ENCODE measurements around the gene RIMKLB. TPM values are rescaled to one million over a fixed set of nuclear protein-coding genes. Genes with fewer than 3 reads are reported as not detected.

Gene RIMKLB
- total RNA-seq, 2 experiments from 2014 or later, result 4.6 to 4.9 TPM

- Mint-ChIP-seq H3K9me3 (no peaks in the 10 kb centered on the region), H3K27me3 (peaks cover 2% of the 10 kb centered on the region), H3K4me3 (no peak overlapping the region), H3K27ac (no peak overlapping the region), H3K36me3 (no peaks in the 10 kb centered on the region), H3K4me1 (ENCODE audit: low read depth) (peaks cover 3% of the 10 kb centered on the region)
- intact Hi-C loops (cut with micrococcal nuclease), result no loop called here
- ChIA-PET POLR2A (no interaction called here), CTCF (no interaction called here)
- no peak for DNase-seq
Measured at GRCh38 chr12:8672381-8672780, 25.4 kb upstream of the RIMKLB start.

- no peaks in the 10 kb centered on the region for H3K36me3 Mint-ChIP-seq
- H3K27ac Mint-ChIP-seq, result no peak overlapping the region
- CTCF ChIA-PET, result interaction anchor here (0.6 to 3.9 kb wide), 4 partner anchors 151 to 373 kb away, joined by 3 to 23 read pairs (median 16); no protein-coding TSS in a partner anchor
- H3K4me1 Mint-ChIP-seq (ENCODE audit: low read depth), result peaks cover 3% of the 10 kb centered on the region
- H3K4me3 Mint-ChIP-seq, result no peak overlapping the region
- POLR2A ChIA-PET, result no interaction called here
- intact Hi-C loops (cut with micrococcal nuclease), result no loop called here
- peaks cover 2% of the 10 kb centered on the region for H3K27me3 Mint-ChIP-seq
- no peak for DNase-seq
- H3K9me3 Mint-ChIP-seq, result no peaks in the 10 kb centered on the region
Measured at GRCh38 chr12:8675591-8676036, 22.2 kb upstream of the RIMKLB start.

- H3K9me3 Mint-ChIP-seq, result no peaks in the 10 kb centered on the region
- no peak overlapping the region for H3K4me3 Mint-ChIP-seq
- no peaks in the 10 kb centered on the region for H3K36me3 Mint-ChIP-seq
- intact Hi-C loops (cut with micrococcal nuclease), result no loop called here
- H3K27me3 Mint-ChIP-seq, result peaks cover 2% of the 10 kb centered on the region
- CTCF ChIA-PET, result interaction anchor here (1.1 to 3.9 kb wide), 5 partner anchors 19 to 372 kb away, joined by 5 to 23 read pairs (median 15); no protein-coding TSS in a partner anchor
- POLR2A ChIA-PET, result no interaction called here
- no peak overlapping the region for H3K27ac Mint-ChIP-seq
- peaks cover 3% of the 10 kb centered on the region for H3K4me1 Mint-ChIP-seq (ENCODE audit: low read depth)
- DNase-seq, result no peak
Measured at GRCh38 chr12:8676651-8677050, 21.1 kb upstream of the RIMKLB start.

GRCh38 chr12:8677362-8677761 is 20.4 kb upstream of the RIMKLB start:
- no peak overlapping the region for H3K27ac Mint-ChIP-seq
- no peaks in the 10 kb centered on the region for H3K9me3 Mint-ChIP-seq
- H3K4me1 Mint-ChIP-seq (ENCODE audit: low read depth), result peaks cover 5% of the 10 kb centered on the region
- peaks cover 5% of the 10 kb centered on the region for H3K27me3 Mint-ChIP-seq
- ChIA-PET CTCF (interaction anchor here (1.1 to 3.9 kb wide), 5 partner anchors 133 to 372 kb away, joined by 5 to 23 read pairs (median 15); no protein-coding TSS in a partner anchor), POLR2A (no interaction called here)
- DNase-seq, result no peak
- intact Hi-C loops (cut with micrococcal nuclease), result no loop called here
- no peaks in the 10 kb centered on the region for H3K36me3 Mint-ChIP-seq
- H3K4me3 Mint-ChIP-seq, result no peak overlapping the region

- Mint-ChIP-seq H3K4me3 (no peak overlapping the region), H3K36me3 (no peaks in the 10 kb centered on the region), H3K27me3 (peaks cover 5% of the 10 kb centered on the region), H3K27ac (no peak overlapping the region), H3K4me1 (ENCODE audit: low read depth) (peaks cover 5% of the 10 kb centered on the region), H3K9me3 (no peaks in the 10 kb centered on the region)
- ChIA-PET CTCF (interaction anchor here (0.6 to 3.9 kb wide), 6 partner anchors 21 to 370 kb away, joined by 3 to 23 read pairs (median 6); no protein-coding TSS in a partner anchor), POLR2A (no interaction called here)
- intact Hi-C loops (cut with micrococcal nuclease), result no loop called here
- DNase-seq, result no peak
Measured at GRCh38 chr12:8678661-8679111, 19.1 kb upstream of the RIMKLB start.

- ChIA-PET POLR2A (no interaction called here), CTCF (interaction anchor here (1.4 to 6.6 kb wide), 4 partner anchors 23 to 369 kb away, joined by 7 to 68 read pairs (median 32); no protein-coding TSS in a partner anchor)
- Mint-ChIP-seq H3K36me3 (no peaks in the 10 kb centered on the region), H3K4me1 (ENCODE audit: low read depth) (peaks cover 5% of the 10 kb centered on the region), H3K9me3 (no peaks in the 10 kb centered on the region), H3K27me3 (peaks cover 5% of the 10 kb centered on the region), H3K27ac (no peak overlapping the region), H3K4me3 (no peak overlapping the region)
- no peak for DNase-seq
- intact Hi-C loops (cut with micrococcal nuclease), result loop anchor here (5.0 kb wide), 1 partner anchor 267 kb away; the partner anchor contains the start of gene M6PR
Measured at GRCh38 chr12:8680533-8680932, 17.3 kb upstream of the RIMKLB start.

- CTCF ChIA-PET, result interaction anchor here (0.7 to 6.6 kb wide), 14 partner anchors 12 to 369 kb away, joined by 3 to 68 read pairs (median 4); no protein-coding TSS in a partner anchor
- no peaks in the 10 kb centered on the region for H3K36me3 Mint-ChIP-seq
- DNase-seq, result no peak
- no peak overlapping the region for H3K4me3 Mint-ChIP-seq
- POLR2A ChIA-PET, result no interaction called here
- H3K27me3 Mint-ChIP-seq, result peaks cover 5% of the 10 kb centered on the region
- H3K9me3 Mint-ChIP-seq, result no peaks in the 10 kb centered on the region
- H3K27ac Mint-ChIP-seq, result no peak overlapping the region
- intact Hi-C loops (cut with micrococcal nuclease), result loop anchor here (5.0 kb wide), 1 partner anchor 266 kb away; the partner anchor contains the start of gene M6PR
- H3K4me1 Mint-ChIP-seq (ENCODE audit: low read depth), result peaks cover 2% of the 10 kb centered on the region
Measured at GRCh38 chr12:8681129-8681884, 16.5 kb upstream of the RIMKLB start.

- intact Hi-C loops (cut with micrococcal nuclease), result no loop called here
- Mint-ChIP-seq H3K4me1 (ENCODE audit: low read depth) (peaks cover 2% of the 10 kb centered on the region), H3K4me3 (no peak overlapping the region), H3K27ac (no peak overlapping the region), H3K27me3 (peaks cover 3% of the 10 kb centered on the region), H3K36me3 (no peaks in the 10 kb centered on the region), H3K9me3 (no peaks in the 10 kb centered on the region)
- CTCF ChIA-PET, result interaction anchor here (1.1 to 6.6 kb wide), 4 partner anchors 175 to 365 kb away, joined by 3 to 68 read pairs (median 17); partner anchors contain the start of gene M6PR
- DNase-seq, result no peak
- POLR2A ChIA-PET, result no interaction called here
Measured at GRCh38 chr12:8685051-8685450, 12.7 kb upstream of the RIMKLB start.

GRCh38 chr12:8687846-8688601 is 9.8 kb upstream of the RIMKLB start:
- CTCF ChIA-PET, result interaction anchor here (0.5 to 2.7 kb wide), 6 partner anchors 31 to 929 kb away, joined by 3 to 16 read pairs (median 5); no protein-coding TSS in a partner anchor
- H3K4me3 Mint-ChIP-seq, result no peak overlapping the region
- H3K9me3 Mint-ChIP-seq, result no peaks in the 10 kb centered on the region
- H3K27me3 Mint-ChIP-seq, result no peaks in the 10 kb centered on the region
- POLR2A ChIA-PET, result no interaction called here
- no peak for DNase-seq
- H3K36me3 Mint-ChIP-seq, result no peaks in the 10 kb centered on the region
- intact Hi-C loops (cut with micrococcal nuclease), result no loop called here
- H3K27ac Mint-ChIP-seq, result no peak overlapping the region
- H3K4me1 Mint-ChIP-seq (ENCODE audit: low read depth), result no peaks in the 10 kb centered on the region

- no peaks in the 10 kb centered on the region for H3K9me3 Mint-ChIP-seq
- no peaks in the 10 kb centered on the region for H3K27me3 Mint-ChIP-seq
- POLR2A ChIA-PET, result no interaction called here
- H3K4me1 Mint-ChIP-seq (ENCODE audit: low read depth), result no peaks in the 10 kb centered on the region
- intact Hi-C loops (cut with micrococcal nuclease), result no loop called here
- no peak overlapping the region for H3K27ac Mint-ChIP-seq
- no peak overlapping the region for H3K4me3 Mint-ChIP-seq
- CTCF ChIA-PET, result no interaction called here
- H3K36me3 Mint-ChIP-seq, result no peaks in the 10 kb centered on the region
- DNase-seq, result no peak
Measured at GRCh38 chr12:8689681-8690080, 8.1 kb upstream of the RIMKLB start.

GRCh38 chr12:8692573-8692972 is 5.2 kb upstream of the RIMKLB start:
- intact Hi-C loops (cut with micrococcal nuclease), result no loop called here
- no peaks in the 10 kb centered on the region for H3K36me3 Mint-ChIP-seq
- H3K27me3 Mint-ChIP-seq, result no peaks in the 10 kb centered on the region
- no peak overlapping the region for H3K4me3 Mint-ChIP-seq
- H3K4me1 Mint-ChIP-seq (ENCODE audit: low read depth), result peaks cover 3% of the 10 kb centered on the region
- DNase-seq, result no peak
- POLR2A ChIA-PET, result no interaction called here
- no peak overlapping the region for H3K27ac Mint-ChIP-seq
- CTCF ChIA-PET, result interaction anchor here (1.6 kb wide), 1 partner anchor 168 kb away, joined by 5 read pairs; no protein-coding TSS in a partner anchor
- H3K9me3 Mint-ChIP-seq, result no peaks in the 10 kb centered on the region

- intact Hi-C loops (cut with micrococcal nuclease), result loop anchor here (5.0 kb wide), 1 partner anchor 352 kb away; no protein-coding TSS in a partner anchor
- Mint-ChIP-seq H3K4me1 (ENCODE audit: low read depth) (peaks cover 11% of the 10 kb centered on the region), H3K9me3 (no peaks in the 10 kb centered on the region)
Measured at GRCh38 chr12:8695116-8695515, 2.7 kb upstream of the RIMKLB start.

More at GRCh38 chr12:8695116-8695515, 2.7 kb upstream of the RIMKLB start:
- H3K27ac Mint-ChIP-seq, result no peak overlapping the region
- H3K27me3 Mint-ChIP-seq, result no peaks in the 10 kb centered on the region
- CTCF ChIA-PET, result no interaction called here
- POLR2A ChIA-PET, result no interaction called here
- H3K4me3 Mint-ChIP-seq, result no peak overlapping the region
- no peak for DNase-seq
- no peaks in the 10 kb centered on the region for H3K36me3 Mint-ChIP-seq

Data from activated CD4-positive, alpha-beta memory T cell treated with anti-CD3 and anti-CD28 coated beads for 36 hours (primary cell).